ENCODE data around the gene POFUT2.
"Not testable (repeated sequence)": the region's sequence is repeated elsewhere in the genome, so short reads cannot be mapped to it uniquely, and the experiment has no call there.

Gene POFUT2

GRCh38 chr21:45309987-45310381, 22.3 kb upstream of the POFUT2 start:
- DNase-seq (ENCODE audit: low spot score), result no peak

DNA sequence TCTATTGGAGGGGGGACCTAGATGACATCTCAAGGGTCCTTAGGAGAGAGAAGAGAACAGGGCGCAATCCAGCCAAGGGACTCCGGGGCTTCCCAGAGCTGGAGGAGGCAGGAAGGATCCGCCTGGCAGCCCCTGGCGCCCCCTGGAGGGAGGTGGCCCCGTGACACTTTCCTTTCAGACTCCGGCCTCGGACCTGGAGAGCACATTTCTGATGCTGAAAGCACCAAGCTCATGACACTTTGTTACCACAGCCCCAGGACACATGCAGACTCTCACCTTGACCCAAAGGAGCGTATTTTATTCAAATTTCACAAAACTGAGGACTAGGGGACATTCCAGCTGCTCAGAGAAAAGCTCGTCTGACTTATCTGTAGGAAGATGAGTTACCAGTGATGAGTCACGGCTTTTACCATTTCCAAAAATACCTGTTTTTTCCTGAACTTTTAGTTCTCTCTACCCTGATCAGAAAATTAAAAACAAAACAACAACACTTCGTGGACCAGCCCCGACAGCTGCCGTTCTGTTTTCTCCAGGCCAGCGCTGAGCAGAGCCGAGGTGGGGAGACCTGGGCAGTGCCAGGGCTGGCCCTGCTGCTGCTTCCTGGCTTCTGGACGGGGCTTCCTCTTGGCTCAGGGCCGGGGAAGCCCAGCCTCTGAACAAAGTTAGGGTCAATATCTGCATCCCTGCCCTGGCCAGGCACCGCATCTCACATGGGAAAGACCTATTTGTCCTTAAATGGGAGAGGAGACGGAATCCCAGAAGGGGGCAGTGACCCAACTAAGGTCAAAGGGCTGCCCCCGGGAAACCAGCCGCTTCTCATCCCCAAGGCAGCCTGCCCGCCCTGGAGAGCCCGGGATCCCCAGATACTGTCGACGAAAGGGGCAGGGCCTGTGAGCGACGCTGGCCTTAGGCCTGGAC, 21.6 kb upstream of the POFUT2 start:
- peak; percentile 66 for DNase-seq (ENCODE audit: low spot score)

- no peak for DNase-seq (ENCODE audit: low spot score)
Observed at GRCh38 chr21:45308194-45309068, 20.7 kb upstream of the POFUT2 start.

GRCh38 chr21:45307597-45308158, 20.0 kb upstream of the POFUT2 start:
- not testable (repeated sequence) for DNase-seq (ENCODE audit: low spot score)

DNA sequence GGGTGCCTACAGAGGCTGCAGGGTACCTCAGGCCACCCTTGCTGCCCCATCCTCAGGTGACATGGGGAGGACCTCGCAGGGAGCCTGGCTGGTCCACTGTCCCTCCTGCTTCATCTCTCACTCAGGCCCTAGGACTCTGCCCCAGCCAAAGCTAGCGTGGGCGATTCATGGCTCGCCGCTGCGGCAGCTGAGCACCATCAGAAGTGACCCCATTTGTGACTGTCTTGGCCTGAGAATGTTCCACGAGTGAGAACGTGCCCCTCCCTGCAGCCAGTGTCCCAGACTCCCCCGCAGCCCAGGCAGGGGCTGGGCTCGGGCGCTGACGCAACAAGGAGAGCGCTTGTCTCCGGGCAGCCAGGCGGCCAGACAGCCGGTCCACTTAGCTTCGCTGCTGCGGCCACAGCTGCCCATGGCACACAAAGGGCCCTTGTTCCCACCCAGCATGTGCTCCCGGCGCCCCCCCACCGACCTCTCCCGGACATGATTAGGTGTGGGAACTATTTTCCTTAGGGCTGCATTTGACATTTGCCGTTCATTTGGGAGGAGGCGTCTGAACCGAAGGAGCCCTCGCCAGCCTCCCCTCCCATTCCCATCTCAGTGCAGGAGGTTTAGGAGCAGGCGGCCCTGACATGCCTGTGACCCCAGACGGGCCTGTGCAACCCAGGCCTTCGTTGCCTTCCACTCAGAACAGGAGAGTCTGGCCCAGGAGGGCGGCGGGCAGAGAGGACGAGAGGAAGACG, 19.3 kb upstream of the POFUT2 start:
- peak; percentile 59 for DNase-seq (ENCODE audit: low spot score)

GRCh38 chr21:45306453-45306831, 18.7 kb upstream of the POFUT2 start:
- no peak for DNase-seq (ENCODE audit: low spot score)

- no peak for DNase-seq (ENCODE audit: low spot score)
Observed at GRCh38 chr21:45305836-45306235, 18.1 kb upstream of the POFUT2 start.

DNA sequence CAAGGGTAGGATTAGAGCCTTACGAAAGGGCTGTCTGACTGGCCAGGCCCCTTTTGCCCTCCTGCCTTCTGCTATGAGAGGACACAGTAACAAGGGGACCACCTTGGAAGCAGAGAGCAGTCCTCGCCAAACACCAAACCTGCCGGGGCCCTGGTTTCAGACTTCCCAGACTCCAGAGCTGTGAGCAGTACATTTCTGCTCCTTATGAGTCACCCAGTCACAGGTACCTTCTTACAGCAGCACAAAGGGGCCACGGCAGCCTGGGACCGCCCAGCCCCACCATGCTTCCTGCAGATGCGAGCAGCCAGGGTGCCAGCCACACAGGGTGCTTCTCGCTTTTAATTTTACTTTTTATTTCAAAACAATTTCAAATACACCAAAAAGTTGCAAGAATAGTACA, 17.2 kb upstream of the POFUT2 start:
- no peak for DNase-seq (ENCODE audit: low spot score)

DNA sequence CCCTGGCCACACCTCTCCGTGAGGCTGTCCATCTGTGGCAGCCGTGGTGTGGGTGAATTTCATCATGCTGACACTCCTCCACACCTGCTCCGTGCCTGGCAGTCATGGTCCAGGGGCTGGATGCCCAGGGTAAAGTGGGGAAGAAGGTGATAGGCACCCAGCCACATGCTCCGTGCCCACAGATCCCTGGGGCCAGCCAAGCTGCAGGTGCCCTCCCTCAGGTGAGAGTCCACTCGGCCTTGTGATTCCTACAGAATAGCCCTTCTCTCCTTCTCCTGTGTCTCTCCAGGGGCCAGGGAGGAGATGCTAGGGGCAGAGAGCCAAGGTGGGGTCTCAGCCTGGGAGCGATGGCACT, 16.8 kb upstream of the POFUT2 start:
- DNase-seq (ENCODE audit: low spot score), result no peak

DNA sequence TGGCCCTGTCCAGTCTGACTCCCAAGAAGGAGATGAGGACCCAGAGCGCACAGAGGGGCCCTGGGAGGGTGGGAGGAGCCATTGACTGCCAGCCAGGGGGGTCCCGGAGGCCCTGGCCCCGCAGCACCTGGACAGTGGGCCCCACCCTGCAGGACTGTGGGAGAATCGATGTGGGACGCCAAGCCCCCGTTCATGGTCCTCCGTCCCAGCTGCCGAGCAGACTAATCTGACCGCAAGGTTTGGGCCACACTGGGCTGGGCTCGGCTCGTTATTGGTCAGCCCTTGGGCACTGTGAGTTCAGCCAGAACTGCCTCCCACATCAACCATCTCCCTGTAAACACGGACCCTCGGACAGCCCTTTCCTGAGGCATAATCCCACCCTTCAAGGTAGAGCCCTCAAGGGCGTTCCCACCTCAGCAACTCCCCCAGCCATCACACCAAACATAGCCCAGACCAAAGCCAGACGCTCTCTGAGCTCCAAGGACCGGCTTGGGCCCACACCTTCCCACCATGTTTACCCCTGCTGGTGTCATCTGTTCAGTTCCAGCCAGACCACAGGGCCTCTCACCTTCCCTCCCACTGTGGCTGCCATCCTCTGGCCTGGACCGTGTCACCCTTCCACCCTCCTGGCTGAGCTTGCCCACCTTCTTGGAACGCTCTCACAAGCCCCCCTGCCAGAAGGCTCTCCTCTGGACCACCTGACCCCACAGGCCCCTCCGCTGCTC, 16.2 kb upstream of the POFUT2 start:
- no peak for DNase-seq (ENCODE audit: low spot score)

- DNase-seq (ENCODE audit: low spot score), result no peak
Observed at GRCh38 chr21:45303091-45303615, 15.5 kb upstream of the POFUT2 start.

- no peak for DNase-seq (ENCODE audit: low spot score)
Observed at GRCh38 chr21:45302082-45303061, 14.7 kb upstream of the POFUT2 start.

- DNase-seq (ENCODE audit: low spot score), result no peak
Observed at GRCh38 chr21:45301521-45302081, 13.9 kb upstream of the POFUT2 start.

DNA sequence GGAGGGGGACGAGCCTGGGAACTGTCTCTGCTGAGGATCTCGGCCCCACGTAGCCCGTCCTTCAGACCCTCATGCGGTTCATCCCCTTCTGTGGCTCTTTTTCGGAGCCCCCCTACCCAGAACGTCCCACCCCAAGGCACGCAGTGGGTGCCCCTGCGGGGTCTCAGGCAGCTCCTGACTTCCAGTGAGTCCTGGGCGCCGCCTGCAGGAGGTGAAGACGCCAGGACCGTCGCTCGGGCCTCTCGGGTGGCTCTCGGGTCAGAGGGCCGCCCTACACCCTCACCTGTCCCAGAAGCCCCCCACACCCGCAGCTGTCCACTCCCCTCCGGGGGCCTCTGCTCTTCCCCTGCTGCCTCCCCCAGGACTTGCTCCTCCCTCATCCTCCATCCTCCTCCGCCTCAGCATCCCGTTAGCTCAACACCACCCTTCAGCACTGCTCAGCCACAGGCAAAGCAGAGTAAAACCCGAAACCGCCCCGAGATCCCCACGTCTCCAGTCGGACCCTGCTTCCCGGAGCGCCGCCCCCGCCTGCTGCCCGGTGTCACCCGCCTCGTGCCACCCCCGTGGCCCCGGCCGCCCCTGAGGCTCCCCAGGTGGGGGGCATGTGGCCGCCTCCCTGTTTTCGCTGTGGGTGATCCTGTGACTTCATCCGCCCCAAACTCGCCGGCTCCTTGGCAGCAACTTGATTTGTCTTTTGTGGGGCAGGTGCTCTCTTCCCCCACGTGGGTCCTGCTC, 13.3 kb upstream of the POFUT2 start:
- no peak for DNase-seq (ENCODE audit: low spot score)

DNA sequence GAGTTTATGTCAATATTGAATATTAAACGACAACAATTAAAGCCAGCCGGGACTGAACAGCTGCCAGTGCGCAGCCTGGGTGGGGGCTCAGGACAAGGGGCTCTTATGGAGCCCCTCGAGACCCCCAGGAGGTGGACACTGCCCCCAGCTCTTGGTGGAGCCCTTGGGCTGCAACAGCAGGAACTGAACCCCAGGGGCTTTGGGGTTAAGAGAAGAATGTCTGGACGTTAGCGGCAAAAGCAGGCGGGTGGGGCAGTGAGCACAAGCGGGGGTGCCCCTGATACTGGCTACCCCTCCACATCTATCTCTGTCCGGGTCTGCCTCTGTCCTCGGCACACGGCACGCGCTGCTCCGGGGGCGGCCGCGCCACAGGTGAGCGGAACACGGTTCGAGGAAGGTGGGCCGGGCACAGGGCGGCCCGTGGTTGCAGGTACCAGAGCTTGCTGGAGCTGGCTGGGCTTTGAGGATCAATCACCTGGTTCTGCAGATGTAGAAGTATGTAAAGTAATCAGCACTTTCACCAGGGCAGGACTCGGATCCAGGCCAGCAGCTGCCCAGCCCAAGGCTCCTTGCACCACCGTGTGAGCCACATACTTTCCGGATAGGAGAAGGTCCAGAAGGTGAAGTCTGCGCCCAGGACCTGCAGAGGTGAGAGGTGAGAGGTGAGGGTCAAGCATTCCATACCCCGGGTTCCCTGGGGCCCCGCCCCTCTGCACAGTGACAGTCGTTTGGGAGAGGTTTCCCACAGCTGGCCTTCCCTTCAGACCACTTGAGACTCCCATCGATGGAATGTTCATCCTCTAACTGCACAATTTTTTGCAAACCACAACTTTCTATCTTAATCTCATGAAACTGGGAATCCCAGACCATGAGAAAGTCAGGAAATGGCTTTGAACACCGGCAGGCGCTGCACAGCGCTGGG, 12.4 kb upstream of the POFUT2 start:
- DNase-seq (ENCODE audit: low spot score), result no peak

DNA sequence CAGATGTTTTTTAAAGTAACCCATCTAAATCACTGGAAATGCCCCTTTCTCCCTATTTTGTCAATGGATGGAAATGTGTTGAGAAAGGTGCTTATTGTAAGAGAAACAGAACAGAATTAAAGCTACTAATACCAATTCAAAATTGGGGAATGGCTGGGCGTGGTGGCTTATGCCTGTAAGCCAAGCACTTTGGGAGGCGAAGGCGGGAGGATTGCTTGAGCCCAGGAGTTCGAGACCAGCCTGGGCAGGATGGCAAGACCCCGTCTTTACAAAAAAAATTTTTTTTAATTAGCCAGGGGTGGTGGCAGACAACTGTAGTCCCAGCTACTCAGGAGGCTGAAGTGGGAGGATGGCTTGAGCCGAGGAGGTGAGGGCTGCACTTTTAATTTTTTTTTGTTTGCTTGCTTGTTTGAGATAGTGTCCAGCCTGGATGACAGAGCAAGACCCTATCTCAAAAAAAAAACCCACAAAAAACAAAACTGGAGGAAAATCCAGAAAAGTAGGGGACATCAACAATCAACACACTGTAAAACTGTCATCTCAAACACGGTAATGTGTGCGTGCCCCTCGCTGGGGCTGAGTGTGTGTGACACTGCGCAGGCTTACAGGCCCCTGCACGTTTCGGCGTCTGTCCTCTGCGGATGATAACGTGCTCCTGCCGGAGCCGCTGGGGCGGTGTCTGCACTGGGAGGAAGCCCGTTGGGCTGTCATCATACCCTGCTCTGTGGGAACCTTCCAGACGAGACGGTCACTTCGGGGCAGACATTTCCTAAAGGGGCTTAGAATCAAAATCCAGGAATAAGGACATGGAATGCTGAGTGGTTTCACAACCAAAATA, 11.6 kb upstream of the POFUT2 start:
- no peak for DNase-seq (ENCODE audit: low spot score)

- DNase-seq (ENCODE audit: low spot score), result no peak
Observed at GRCh38 chr21:45297869-45298268, 10.2 kb upstream of the POFUT2 start.

Data from kidney tubule cell (primary cell).